Measurements from ENCODE around the gene HSFX3.
"Not testable (repeated sequence)": the region's sequence is repeated elsewhere in the genome, so short reads cannot be mapped to it uniquely, and the experiment has no call there.

Gene HSFX3

GRCh38 chrX:149568701-149569296 is 19.1 kb upstream of the HSFX3 start:
- Histone ChIP-seq H3K14ac (ENCODE audit: low read length) (no peak overlapping the region), H3K9me3 (ENCODE audit: insufficient read depth, low read depth, low read length) (no peaks in the 10 kb centered on the region), H3K27ac (ENCODE audit: low read depth, low read length) (no peak overlapping the region), H3K79me1 (ENCODE audit: low read length) (no peaks in the 10 kb centered on the region), H3K79me2 (ENCODE audit: control insufficient read depth, insufficient read depth, low read length, poor library complexity) (no peaks in the 10 kb centered on the region), H2AK5ac (ENCODE audit: low read length) (no peak overlapping the region), H2BK120ac (ENCODE audit: insufficient read depth, low read length, poor library complexity) (no peak overlapping the region), H3K9ac (ENCODE audit: low read length) (no peak overlapping the region), H4K91ac (ENCODE audit: low read depth, low read length) (no peak overlapping the region), H3K23ac (ENCODE audit: low read length) (no peak overlapping the region), H2BK12ac (ENCODE audit: low read length) (no peak overlapping the region), H4K12ac (ENCODE audit: low read depth, low read length) (no peak overlapping the region), H3K36me3 (ENCODE audit: control insufficient read depth in 1 of 2, insufficient read depth in 2 of 2, low read length in 2 of 2) (no peaks in the 10 kb centered on the region), H3K4me1 (ENCODE audit: control insufficient read depth in 1 of 2, insufficient read depth in 2 of 2, low read length in 2 of 2) (no peaks in the 10 kb centered on the region), H3K4ac (ENCODE audit: low read depth, low read length) (no peak overlapping the region), H3K4me2 (ENCODE audit: low read length) (no peak overlapping the region), H2BK5ac (ENCODE audit: low read depth, low read length, poor library complexity) (no peak overlapping the region), H3K4me3 (ENCODE audit: low read depth, low read length) (no peak overlapping the region), H3K27me3 (ENCODE audit: insufficient read depth, low read length) (no peaks in the 10 kb centered on the region), H2AFZ (ENCODE audit: insufficient read depth, low read length, poor library complexity) (no peak overlapping the region), H3K18ac (ENCODE audit: low read length) (no peak overlapping the region), H4K8ac (ENCODE audit: low read depth, low read length) (no peak overlapping the region)
- WGBS (ENCODE audit: extremely low coverage, insufficient coverage, insufficient read length), result no CpG with 5 or more reads among the region's 5 CpGs
- DNase-seq, result no peak

GRCh38 chrX:149567621-149568417 is 18.1 kb upstream of the HSFX3 start:
- no peak overlapping the region for H3K27ac ChIP-seq (ENCODE audit: low read depth, low read length)
- no peak overlapping the region for H3K18ac ChIP-seq (ENCODE audit: low read length)
- H2BK120ac ChIP-seq (ENCODE audit: insufficient read depth, low read length, poor library complexity), result no peak overlapping the region
- no peak overlapping the region for H3K14ac ChIP-seq (ENCODE audit: low read length)
- H3K79me2 ChIP-seq (ENCODE audit: control insufficient read depth, insufficient read depth, low read length, poor library complexity), result no peaks in the 10 kb centered on the region
- H3K4me1 ChIP-seq (ENCODE audit: control insufficient read depth in 1 of 2, insufficient read depth in 2 of 2, low read length in 2 of 2), result no peaks in the 10 kb centered on the region
- H3K4ac ChIP-seq (ENCODE audit: low read depth, low read length), result no peak overlapping the region
- H3K27me3 ChIP-seq (ENCODE audit: insufficient read depth, low read length), result no peaks in the 10 kb centered on the region
- H3K4me3 ChIP-seq (ENCODE audit: low read depth, low read length), result no peak overlapping the region
- no peak overlapping the region for H4K12ac ChIP-seq (ENCODE audit: low read depth, low read length)
- no peak overlapping the region for H2BK12ac ChIP-seq (ENCODE audit: low read length)
- H3K9ac ChIP-seq (ENCODE audit: low read length), result no peak overlapping the region
- no peak overlapping the region for H3K23ac ChIP-seq (ENCODE audit: low read length)
- H2BK5ac ChIP-seq (ENCODE audit: low read depth, low read length, poor library complexity), result no peak overlapping the region
- no peak overlapping the region for H3K4me2 ChIP-seq (ENCODE audit: low read length)
- no peak overlapping the region for H4K91ac ChIP-seq (ENCODE audit: low read depth, low read length)
- H3K36me3 ChIP-seq (ENCODE audit: control insufficient read depth in 1 of 2, insufficient read depth in 2 of 2, low read length in 2 of 2), result no peaks in the 10 kb centered on the region
- no CpG with 5 or more reads among the region's 7 CpGs for WGBS (ENCODE audit: extremely low coverage, insufficient coverage, insufficient read length)
- H4K8ac ChIP-seq (ENCODE audit: low read depth, low read length), result no peak overlapping the region
- H2AK5ac ChIP-seq (ENCODE audit: low read length), result no peak overlapping the region
- H2AFZ ChIP-seq (ENCODE audit: insufficient read depth, low read length, poor library complexity), result no peak overlapping the region
- no peak for DNase-seq
- H3K79me1 ChIP-seq (ENCODE audit: low read length), result no peaks in the 10 kb centered on the region
- peaks cover 2% of the 10 kb centered on the region for H3K9me3 ChIP-seq (ENCODE audit: insufficient read depth, low read depth, low read length)

- H2BK12ac ChIP-seq (ENCODE audit: low read length), result no peak overlapping the region
- H2BK120ac ChIP-seq (ENCODE audit: insufficient read depth, low read length, poor library complexity), result no peak overlapping the region
- no peaks in the 10 kb centered on the region for H3K79me2 ChIP-seq (ENCODE audit: control insufficient read depth, insufficient read depth, low read length, poor library complexity)
- no peaks in the 10 kb centered on the region for H3K79me1 ChIP-seq (ENCODE audit: low read length)
- H2AK5ac ChIP-seq (ENCODE audit: low read length), result no peak overlapping the region
- no peak overlapping the region for H3K4me3 ChIP-seq (ENCODE audit: low read depth, low read length)
- no peak overlapping the region for H2BK5ac ChIP-seq (ENCODE audit: low read depth, low read length, poor library complexity)
- H3K23ac ChIP-seq (ENCODE audit: low read length), result no peak overlapping the region
- no peak overlapping the region for H3K4ac ChIP-seq (ENCODE audit: low read depth, low read length)
- no peak overlapping the region for H4K91ac ChIP-seq (ENCODE audit: low read depth, low read length)
- H3K14ac ChIP-seq (ENCODE audit: low read length), result no peak overlapping the region
- H3K9ac ChIP-seq (ENCODE audit: low read length), result no peak overlapping the region
- DNase-seq, result no peak
- no peak overlapping the region for H2AFZ ChIP-seq (ENCODE audit: insufficient read depth, low read length, poor library complexity)
- no peaks in the 10 kb centered on the region for H3K36me3 ChIP-seq (ENCODE audit: control insufficient read depth in 1 of 2, insufficient read depth in 2 of 2, low read length in 2 of 2)
- H3K9me3 ChIP-seq (ENCODE audit: insufficient read depth, low read depth, low read length), result peaks cover 2% of the 10 kb centered on the region
- H3K4me2 ChIP-seq (ENCODE audit: low read length), result no peak overlapping the region
- H3K18ac ChIP-seq (ENCODE audit: low read length), result no peak overlapping the region
- no peaks in the 10 kb centered on the region for H3K4me1 ChIP-seq (ENCODE audit: control insufficient read depth in 1 of 2, insufficient read depth in 2 of 2, low read length in 2 of 2)
- WGBS (ENCODE audit: extremely low coverage, insufficient coverage, insufficient read length), result no CpG with 5 or more reads among the region's 4 CpGs
- H3K27ac ChIP-seq (ENCODE audit: low read depth, low read length), result no peak overlapping the region
- no peak overlapping the region for H4K12ac ChIP-seq (ENCODE audit: low read depth, low read length)
- no peaks in the 10 kb centered on the region for H3K27me3 ChIP-seq (ENCODE audit: insufficient read depth, low read length)
- no peak overlapping the region for H4K8ac ChIP-seq (ENCODE audit: low read depth, low read length)
These were observed 13.6 kb upstream of the HSFX3 start for GRCh38 chrX:149563359-149563758.

GRCh38 chrX:149555251-149555650 is 5.5 kb upstream of the HSFX3 start:
- not testable (repeated sequence) for DNase-seq; H4K12ac ChIP-seq (ENCODE audit: low read depth, low read length); H4K91ac ChIP-seq (ENCODE audit: low read depth, low read length); H2AFZ ChIP-seq (ENCODE audit: insufficient read depth, low read length, poor library complexity); H3K23ac ChIP-seq (ENCODE audit: low read length); H3K79me1 ChIP-seq (ENCODE audit: low read length); H3K9me3 ChIP-seq (ENCODE audit: insufficient read depth, low read depth, low read length); H3K36me3 ChIP-seq (ENCODE audit: control insufficient read depth in 1 of 2, insufficient read depth in 2 of 2, low read length in 2 of 2); H2BK120ac ChIP-seq (ENCODE audit: insufficient read depth, low read length, poor library complexity); H3K27me3 ChIP-seq (ENCODE audit: insufficient read depth, low read length); H2BK5ac ChIP-seq (ENCODE audit: low read depth, low read length, poor library complexity); H2AK5ac ChIP-seq (ENCODE audit: low read length); H3K4me1 ChIP-seq (ENCODE audit: control insufficient read depth in 1 of 2, insufficient read depth in 2 of 2, low read length in 2 of 2); H3K4me2 ChIP-seq (ENCODE audit: low read length); H2BK12ac ChIP-seq (ENCODE audit: low read length); H3K18ac ChIP-seq (ENCODE audit: low read length); H4K8ac ChIP-seq (ENCODE audit: low read depth, low read length); H3K9ac ChIP-seq (ENCODE audit: low read length); H3K4ac ChIP-seq (ENCODE audit: low read depth, low read length); H3K14ac ChIP-seq (ENCODE audit: low read length); H3K27ac ChIP-seq (ENCODE audit: low read depth, low read length); H3K79me2 ChIP-seq (ENCODE audit: control insufficient read depth, insufficient read depth, low read length, poor library complexity); H3K4me3 ChIP-seq (ENCODE audit: low read depth, low read length)
- no CpG with 5 or more reads among the region's 4 CpGs for WGBS (ENCODE audit: extremely low coverage, insufficient coverage, insufficient read length)
